Glutamatergic neuron (in vitro differentiated cells): ENCODE results near the gene PLPPR1. TPM values are rescaled to one million over a fixed set of nuclear protein-coding genes. Genes with fewer than 3 reads are reported as not detected.

Experiments
- DNase-seq: peaks from one replicate; pipeline ENCODE4 v3.0.0; 2022
- H3K27ac Mint-ChIP-seq: one replicate; pipeline ENCODE4 v1.8.0; 2020; ENCODE audit warnings: mild to moderate bottlenecking, mixed read lengths, inconsistent platforms; ENCODE audit not compliant: unreplicated experiment
- H3K27me3 Mint-ChIP-seq: one replicate; pipeline ENCODE4 v1.8.0; 2020; ENCODE audit warnings: mild to moderate bottlenecking, moderate library complexity, mixed read lengths, inconsistent platforms; ENCODE audit not compliant: unreplicated experiment
- H3K36me3 Mint-ChIP-seq: one replicate; pipeline ENCODE4 v1.8.0; 2020; ENCODE audit warnings: mild to moderate bottlenecking, mixed read lengths, inconsistent platforms; ENCODE audit not compliant: unreplicated experiment
- H3K4me1 Mint-ChIP-seq: one replicate; pipeline ENCODE4 v1.8.0; 2020; ENCODE audit warnings: mild to moderate bottlenecking, low read depth, mixed read lengths, inconsistent platforms; ENCODE audit not compliant: unreplicated experiment
- H3K4me3 Mint-ChIP-seq: one replicate; pipeline ENCODE4 v1.8.0; 2020; ENCODE audit warnings: mild to moderate bottlenecking, mixed read lengths, inconsistent platforms; ENCODE audit not compliant: unreplicated experiment
- H3K9me3 Mint-ChIP-seq: one replicate; pipeline ENCODE4 v1.8.0; 2020; ENCODE audit warnings: mild to moderate bottlenecking, moderate library complexity, mixed read lengths, inconsistent platforms; ENCODE audit not compliant: unreplicated experiment
- CTCF ChIP-seq: fragments of 200-600 bp; sonication (generic); IDR thresholded peaks from one replicate; pipeline ENCODE4 v1.5.0; 2021; ENCODE audit not compliant: partially characterized antibody, unreplicated experiment
- total RNA-seq: library from RNA; stranded (reverse); fragmentation: NEBNext Ultra II Directional; extraction: Animal tissue kit (Norgen Biotek cat#: 25700); gene quantifications from one replicate; pipeline ENCODE4 v1.2.1, GENCODE V29; 2021; ENCODE audit not compliant: unreplicated experiment

Gene PLPPR1
- total RNA-seq, 1 donor from 2014 or later = 7.4 TPM

GRCh38 chr9:101098392-101098791 is 69.9 kb downstream of the PLPPR1 start:
- Mint-ChIP-seq H3K27me3 (peaks cover 2% of the 10 kb centered on the region), H3K36me3 (no peaks in the 10 kb centered on the region), H3K27ac (no peak overlapping the region), H3K9me3 (peaks cover 2% of the 10 kb centered on the region), H3K4me1 (no peaks in the 10 kb centered on the region), H3K4me3 (no peak overlapping the region)
- DNase-seq = no peak
- no peak for TF ChIP-seq CTCF

- H3K27me3 Mint-ChIP-seq = peaks cover 2% of the 10 kb centered on the region
- no peak overlapping the region for H3K4me3 Mint-ChIP-seq
- no peaks in the 10 kb centered on the region for H3K36me3 Mint-ChIP-seq
These were observed 85.8 kb downstream of the PLPPR1 start for GRCh38 chr9:101114317-101114716.

GRCh38 chr9:101115102-101115501 is 86.6 kb downstream of the PLPPR1 start:
- peaks cover 4% of the 10 kb centered on the region for H3K4me1 Mint-ChIP-seq
- DNase-seq = no peak
- H3K36me3 Mint-ChIP-seq = no peaks in the 10 kb centered on the region
- TF ChIP-seq CTCF = no peak
- H3K27me3 Mint-ChIP-seq = peaks cover 2% of the 10 kb centered on the region
- H3K27ac Mint-ChIP-seq = no peak overlapping the region
- no peak overlapping the region for H3K4me3 Mint-ChIP-seq
- no peaks in the 10 kb centered on the region for H3K9me3 Mint-ChIP-seq

More at GRCh38 chr9:101114317-101114716, 85.8 kb downstream of the PLPPR1 start:
- TF ChIP-seq CTCF = no peak
- H3K9me3 Mint-ChIP-seq = no peaks in the 10 kb centered on the region
- DNase-seq = no peak
- H3K4me1 Mint-ChIP-seq = peaks cover 4% of the 10 kb centered on the region
- no peak overlapping the region for H3K27ac Mint-ChIP-seq

- H3K4me1 Mint-ChIP-seq = peaks cover 4% of the 10 kb centered on the region
- no peak overlapping the region for H3K27ac Mint-ChIP-seq
- peaks cover 2% of the 10 kb centered on the region for H3K27me3 Mint-ChIP-seq
- DNase-seq = no peak
- H3K36me3 Mint-ChIP-seq = no peaks in the 10 kb centered on the region
- no peaks in the 10 kb centered on the region for H3K9me3 Mint-ChIP-seq
- no peak overlapping the region for H3K4me3 Mint-ChIP-seq
- no peak for TF ChIP-seq CTCF
These were observed 88.6 kb downstream of the PLPPR1 start for GRCh38 chr9:101117161-101117560.

- Mint-ChIP-seq H3K9me3 (peaks cover 4% of the 10 kb centered on the region), H3K27me3 (peaks cover 4% of the 10 kb centered on the region), H3K4me1 (peaks cover 4% of the 10 kb centered on the region), H3K27ac (no peak overlapping the region), H3K36me3 (peaks cover 11% of the 10 kb centered on the region), H3K4me3 (no peak overlapping the region)
- DNase-seq = peak; percentile 75
- peak; percentile 65 for TF ChIP-seq CTCF
These were observed 90.8 kb downstream of the PLPPR1 start for GRCh38 chr9:101119206-101119819.
